ENCODE data around the gene PDX1. TPM values are rescaled to one million over a fixed set of nuclear protein-coding genes. Genes with fewer than 3 reads are reported as not detected.
A peak's percentile ranks its signal among the peaks of the same experiment; 100 is the strongest.

The PDX1 gene
- total and polyA plus RNA-seq, 2 of the 13 experiments (the other 11 are each of a cell fraction or from before 2014, with no cell fraction given) = 0.07 TPM; not detected in 1

GRCh38 chr13:27953676-27954405 lies 34.0 kb downstream of the PDX1 start (continued):
- TF ChIP-seq, protein P1, sequence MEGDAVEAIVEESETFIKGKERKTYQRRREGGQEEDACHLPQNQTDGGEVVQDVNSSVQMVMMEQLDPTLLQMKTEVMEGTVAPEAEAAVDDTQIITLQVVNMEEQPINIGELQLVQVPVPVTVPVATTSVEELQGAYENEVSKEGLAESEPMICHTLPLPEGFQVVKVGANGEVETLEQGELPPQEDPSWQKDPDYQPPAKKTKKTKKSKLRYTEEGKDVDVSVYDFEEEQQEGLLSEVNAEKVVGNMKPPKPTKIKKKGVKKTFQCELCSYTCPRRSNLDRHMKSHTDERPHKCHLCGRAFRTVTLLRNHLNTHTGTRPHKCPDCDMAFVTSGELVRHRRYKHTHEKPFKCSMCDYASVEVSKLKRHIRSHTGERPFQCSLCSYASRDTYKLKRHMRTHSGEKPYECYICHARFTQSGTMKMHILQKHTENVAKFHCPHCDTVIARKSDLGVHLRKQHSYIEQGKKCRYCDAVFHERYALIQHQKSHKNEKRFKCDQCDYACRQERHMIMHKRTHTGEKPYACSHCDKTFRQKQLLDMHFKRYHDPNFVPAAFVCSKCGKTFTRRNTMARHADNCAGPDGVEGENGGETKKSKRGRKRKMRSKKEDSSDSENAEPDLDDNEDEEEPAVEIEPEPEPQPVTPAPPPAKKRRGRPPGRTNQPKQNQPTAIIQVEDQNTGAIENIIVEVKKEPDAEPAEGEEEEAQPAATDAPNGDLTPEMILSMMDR (CRISPR knock-in tag; IDR thresholded peaks at IDR 0.05) = peak; percentile 74
- TF ChIP-seq ZFP91 (CRISPR knock-in tag; IDR thresholded peaks at IDR 0.05; ENCODE audit: borderline replicate concordance) (0 out of 2 replicates have a peak, but pooled peaks have one; percentile 19), ZSCAN21 (CRISPR knock-in tag; IDR thresholded peaks at IDR 0.05; ENCODE audit: borderline replicate concordance) (no peak; the same call in 1 of the 2 replicates), SNAPC4 (CRISPR knock-in tag; IDR thresholded peaks at IDR 0.05) (no peak), PRMT3 (CRISPR knock-in tag; IDR thresholded peaks at IDR 0.05; ENCODE audit: borderline replicate concordance, low read depth) (no peak), STAG1 (CRISPR knock-in tag; IDR thresholded peaks at IDR 0.05) (peak; percentile 71), ZNF326 (CRISPR knock-in tag; IDR thresholded peaks at IDR 0.05; ENCODE audit: borderline replicate concordance) (no peak), RXRB (CRISPR knock-in tag; IDR thresholded peaks at IDR 0.05; ENCODE audit: borderline replicate concordance) (no peak), ZNF329 (CRISPR knock-in tag; IDR thresholded peaks at IDR 0.05; ENCODE audit: low read depth) (no peak), HNRNPLL (IDR thresholded peaks at IDR 0.05; ENCODE audit: low read depth, low read length, poor library complexity, severe bottlenecking) (peak; percentile 33), MAF1 (CRISPR knock-in tag; IDR thresholded peaks at IDR 0.05; ENCODE audit: borderline replicate concordance) (no peak), ZNF446 (CRISPR knock-in tag; IDR thresholded peaks at IDR 0.05) (no peak), ZGPAT (CRISPR knock-in tag; IDR thresholded peaks at IDR 0.05) (peak; percentile 25; the same call in 1 of the 2 replicates), GLMP (CRISPR knock-in tag; IDR thresholded peaks at IDR 0.05; ENCODE audit: borderline replicate concordance) (no peak), KLF11 (CRISPR knock-in tag; IDR thresholded peaks at IDR 0.05) (no peak), TGIF2 (CRISPR knock-in tag; IDR thresholded peaks at IDR 0.05) (no peak), ZNF746 (CRISPR knock-in tag; IDR thresholded peaks at IDR 0.05) (0 out of 2 replicates have a peak, but pooled peaks have one; percentile 28), PHF8 (CRISPR knock-in tag; IDR thresholded peaks at IDR 0.05) (no peak)
